HCT116 (cell line): Measurements from ENCODE around the gene TSC22D1. TPM values are rescaled to one million over a fixed set of nuclear protein-coding genes. Genes with fewer than 3 reads are reported as not detected.

Source experiments
- ATAC-seq: fragments of 200-7000 bp; cut with Tn5 transposase; 2 replicates; pipeline ENCODE4 v1.9.1; 2020; ENCODE audit warnings: mild to moderate bottlenecking, moderate library complexity
- BruUV-seq: library from RNA; stranded (reverse); fragments of 400-500 nt; replicated peaks from 2 replicates; lab custom pipeline; 2021; lab: Mats Ljungman, UMichigan
- CTCF ChIA-PET: fragments of 300-600 bp; sonication (Branson Sonifier 250); formaldehyde crosslinking; loops from one replicate; lab custom pipeline; 2021; ENCODE audit warnings: antibody characterized with exemption; lab: Charles Lee
- POLR2A ChIA-PET: fragments of 300-600, 350-600 bp; sonication (Branson Sonifier 250); formaldehyde crosslinking; loops from one replicate; lab custom pipeline; 2021; ENCODE audit warnings: antibody characterized with exemption; lab: Charles Lee
- RAD21 ChIA-PET, 2 experiments: fragments of 300-600 bp; sonication (Branson Sonifier 250); formaldehyde crosslinking; loops; one replicate each; lab custom pipeline; 2023; ENCODE audit warnings: low total read pairs in 2 of 2; ENCODE audit not compliant: uncharacterized antibody in 2 of 2, unreplicated experiment in 2 of 2, low non-redundant PET in 1 of 2; lab: Charles Lee
- DNase-seq: peaks from one replicate; pipeline ENCODE4 v3.0.0-alpha.2; 2010; ENCODE audit warnings: low read depth, low spot score
- H2AFZ ChIP-seq: fragments of 200-600 bp; shearing (Covaris generic), sonication (generic); 2 replicates; pipeline ENCODE4 v1.6.1; 2017; ENCODE audit warnings: low read depth, mixed run types, mixed read lengths, antibody characterized with exemption, low read length; ENCODE audit not compliant: poor library complexity, severe bottlenecking
- H3K27ac ChIP-seq: 2 replicates; pipeline ENCODE4 v1.5.1; 2012; ENCODE audit warnings: low read depth, low read length
- H3K27me3 ChIP-seq: fragments of 200-600 bp; sonication (generic); 2 replicates; pipeline ENCODE4 v1.6.1; 2016; ENCODE audit warnings: mixed run types, low read length, mixed read lengths; ENCODE audit not compliant: insufficient read depth
- H3K36me3 ChIP-seq, 2 experiments: fragments of 200-500 bp in 1 of 2; fragments of 200-600 bp in 1 of 2; sonication (Bioruptor generic) in 1 of 2; sonication (generic) in 1 of 2; 2 replicates each; pipeline versions ENCODE4 v1.5.1 to v1.6.1; 2014 to 2016; ENCODE audit warnings: low read length in 2 of 2, inconsistent platforms in 1 of 2, mixed read lengths in 1 of 2, mixed run types in 1 of 2; ENCODE audit not compliant: insufficient read depth in 2 of 2, control insufficient read depth in 1 of 2
- H3K4me1 ChIP-seq, 2 experiments: fragments of 200-600 bp in 1 of 2; sonication (generic) in 1 of 2; 2 replicates each; pipeline versions ENCODE4 v1.5.1 to v1.6.1; 2012 to 2017; ENCODE audit warnings: low read length in 2 of 2, inconsistent platforms in 1 of 2, mild to moderate bottlenecking in 1 of 2, mixed read lengths in 1 of 2, mixed run types in 1 of 2, moderate library complexity in 1 of 2; ENCODE audit not compliant: insufficient read depth in 2 of 2, control insufficient read depth in 1 of 2
- H3K4me2 ChIP-seq: fragments of 200-600 bp; sonication (generic); 2 replicates; pipeline ENCODE4 v1.6.1; 2017; ENCODE audit warnings: mixed run types, low read length, mixed read lengths
- H3K4me3 ChIP-seq, 2 experiments: fragments of 200-600 bp in 1 of 2; sonication (generic) in 1 of 2; replicated peaks in 1 of 2; 2 replicates each; pipeline ENCODE4 v1.5.1; 2011 to 2016; ENCODE audit warnings: low read length in 2 of 2, control low read depth in 1 of 2, low read depth in 1 of 2, mild to moderate bottlenecking in 1 of 2, mixed read lengths in 1 of 2, mixed run types in 1 of 2
- H3K79me2 ChIP-seq: fragments of 200-600 bp; sonication (generic); 2 replicates; pipeline ENCODE4 v1.6.1; 2017; ENCODE audit warnings: mild to moderate bottlenecking, mixed run types, low read length, moderate library complexity, mixed read lengths; ENCODE audit not compliant: insufficient read depth
- H3K9ac ChIP-seq: fragments of 200-600 bp; sonication (generic); 2 replicates; pipeline ENCODE4 v1.6.1; 2016; ENCODE audit warnings: low read length, mixed read lengths
- H3K9me2 ChIP-seq: fragments of 200-600 bp; sonication (generic), shearing (Covaris generic); 2 replicates; pipeline ENCODE4 v1.6.1; 2017; ENCODE audit warnings: mixed run types, mild to moderate bottlenecking, moderate library complexity; ENCODE audit not compliant: insufficient read depth
- H3K9me3 ChIP-seq, 2 experiments: fragments of 200-500 bp in 1 of 2; fragments of 200-600 bp in 1 of 2; sonication (Bioruptor generic) in 1 of 2; sonication (generic) in 1 of 2; 2 replicates each; pipeline ENCODE4 v1.6.1; 2014 to 2017; ENCODE audit warnings: low read length in 2 of 2, mixed read lengths in 2 of 2, inconsistent platforms in 1 of 2, low read depth in 1 of 2, mild to moderate bottlenecking in 1 of 2, mixed run types in 1 of 2, moderate library complexity in 1 of 2; ENCODE audit not compliant: control insufficient read depth in 1 of 2, insufficient read depth in 1 of 2
- H4K20me1 ChIP-seq: fragments of 200-600 bp; sonication (generic), shearing (Covaris generic); 2 replicates; pipeline ENCODE4 v1.6.1; 2017; ENCODE audit warnings: mixed run types, mild to moderate bottlenecking, moderate library complexity; ENCODE audit not compliant: insufficient read depth
- CBX3 ChIP-seq: IDR thresholded peaks from 2 replicates; pipeline ENCODE4 v1.6.1; 2012; ENCODE audit warnings: low read depth
- CEBPB ChIP-seq: IDR thresholded peaks from 2 replicates; pipeline ENCODE4 v1.6.1; 2012; ENCODE audit warnings: low read depth
- ELF1 ChIP-seq: IDR thresholded peaks from 2 replicates; pipeline ENCODE4 v1.6.1; 2012; ENCODE audit warnings: low read depth, borderline replicate concordance
- EZH2 ChIP-seq: fragments of 200-600 bp; sonication (generic); IDR thresholded peaks from 2 replicates; pipeline ENCODE4 v1.6.1; 2017; ENCODE audit warnings: antibody characterized with exemption, mixed run types
- EZH2phosphoT487 ChIP-seq: fragments of 200-600 bp; IDR thresholded peaks from 2 replicates; pipeline ENCODE4 v1.6.1; 2018; ENCODE audit warnings: antibody characterized with exemption, borderline replicate concordance
- JUND ChIP-seq: IDR thresholded peaks from 2 replicates; pipeline ENCODE4 v1.6.1; 2012
- POLR2A ChIP-seq: IDR thresholded peaks from 2 replicates; pipeline ENCODE4 v1.7.0; 2011; ENCODE audit warnings: borderline replicate concordance; ENCODE audit not compliant: insufficient read depth, insufficient read length; ENCODE audit errors: extremely low read depth
- REST ChIP-seq: IDR thresholded peaks from 2 replicates; pipeline ENCODE4 v1.6.1; 2012; ENCODE audit warnings: low read depth
- SP1 ChIP-seq: IDR thresholded peaks from 2 replicates; pipeline ENCODE4 v1.6.1; 2012; ENCODE audit warnings: low read depth
- TCF7L2 ChIP-seq: IDR thresholded peaks from 2 replicates; pipeline ENCODE4 v1.7.0; 2011; ENCODE audit warnings: borderline replicate concordance, inconsistent platforms; ENCODE audit not compliant: insufficient read depth, insufficient read length; ENCODE audit errors: extremely low read depth
- ZNF274 ChIP-seq: fragments of 200-500 bp; sonication (Bioruptor generic); IDR thresholded peaks from 2 replicates; pipeline ENCODE4 v1.6.1; 2014; ENCODE audit warnings: mild to moderate bottlenecking, low read depth, low read length, inconsistent platforms
- intact Hi-C: fragments of 100-400 bp; cut with micrococcal nuclease; formaldehyde crosslinking; loops from 2 replicates; pipeline ENCODE4 v1.10.0; 2022
- total RNA-seq: library from RNA; stranded (reverse); gene quantifications from one replicate; pipeline ENCODE4 v1.2.1, GENCODE V29; 2021; ENCODE audit not compliant: unreplicated experiment
- TF ChIP-seq, protein P1 (sequence below), 3 experiments: fragments of 200-600 bp in 1 of 3; sonication (generic) in 1 of 3; IDR thresholded peaks in 2 of 3; conservative IDR thresholded peaks in 1 of 3; 2 replicates each; pipeline ENCODE4 v1.5.1; 2012 to 2017; ENCODE audit warnings: low read depth in 2 of 3, low read length in 2 of 3, antibody characterized with exemption in 1 of 3, borderline replicate concordance in 1 of 3, control low read depth in 1 of 3, mild to moderate bottlenecking in 1 of 3, mixed read lengths in 1 of 3, mixed run types in 1 of 3, moderate library complexity in 1 of 3; ENCODE audit not compliant: insufficient read depth in 1 of 3

The TSC22D1 gene
- total RNA-seq, 1 experiment from 2014 or later = 268 TPM

DNA sequence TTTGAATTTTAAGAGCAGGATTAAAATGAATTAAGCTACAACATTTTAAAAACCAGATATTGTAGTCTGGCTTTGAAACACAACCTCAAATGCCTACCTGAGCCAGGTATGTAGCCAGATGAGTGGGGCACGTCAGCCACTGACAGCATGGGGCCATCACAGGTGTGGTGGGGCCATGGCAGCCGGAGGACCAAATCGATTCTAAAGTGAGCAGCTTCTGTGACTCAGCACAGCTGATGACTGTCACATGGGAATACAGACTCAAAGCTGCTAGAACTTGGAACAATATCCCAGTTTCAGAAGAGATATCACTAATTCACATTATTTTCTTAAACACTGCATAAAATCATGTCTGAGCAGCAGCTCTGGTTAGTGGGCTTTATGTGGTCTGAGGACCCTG is 149.7 kb downstream of the TSC22D1 start:
- Histone ChIP-seq H3K4me2 (no peak overlapping the region), H4K20me1 (no peaks in the 10 kb centered on the region), H3K27me3 (no peaks in the 10 kb centered on the region), H3K9me3 (no peaks in the 10 kb centered on the region), H2AFZ (no peak overlapping the region), H3K4me1 (peaks cover 5 to 7% of the 10 kb centered on the region in 2 experiments; a peak in 3 of 4 replicates), H3K9ac (no peak overlapping the region), H3K36me3 (no peaks in the 10 kb centered on the region), H3K79me2 (no peaks in the 10 kb centered on the region), H3K4me3 (no peak overlapping the region), H3K27ac (no peak overlapping the region), H3K9me2 (no peaks in the 10 kb centered on the region)
- no peak for TF ChIP-seq SP1
- no peak for TF ChIP-seq EZH2phosphoT487
- no peak for TF ChIP-seq ELF1
- TF ChIP-seq POLR2A = no peak
- no peak for TF ChIP-seq CEBPB
- TF ChIP-seq, protein P1, sequence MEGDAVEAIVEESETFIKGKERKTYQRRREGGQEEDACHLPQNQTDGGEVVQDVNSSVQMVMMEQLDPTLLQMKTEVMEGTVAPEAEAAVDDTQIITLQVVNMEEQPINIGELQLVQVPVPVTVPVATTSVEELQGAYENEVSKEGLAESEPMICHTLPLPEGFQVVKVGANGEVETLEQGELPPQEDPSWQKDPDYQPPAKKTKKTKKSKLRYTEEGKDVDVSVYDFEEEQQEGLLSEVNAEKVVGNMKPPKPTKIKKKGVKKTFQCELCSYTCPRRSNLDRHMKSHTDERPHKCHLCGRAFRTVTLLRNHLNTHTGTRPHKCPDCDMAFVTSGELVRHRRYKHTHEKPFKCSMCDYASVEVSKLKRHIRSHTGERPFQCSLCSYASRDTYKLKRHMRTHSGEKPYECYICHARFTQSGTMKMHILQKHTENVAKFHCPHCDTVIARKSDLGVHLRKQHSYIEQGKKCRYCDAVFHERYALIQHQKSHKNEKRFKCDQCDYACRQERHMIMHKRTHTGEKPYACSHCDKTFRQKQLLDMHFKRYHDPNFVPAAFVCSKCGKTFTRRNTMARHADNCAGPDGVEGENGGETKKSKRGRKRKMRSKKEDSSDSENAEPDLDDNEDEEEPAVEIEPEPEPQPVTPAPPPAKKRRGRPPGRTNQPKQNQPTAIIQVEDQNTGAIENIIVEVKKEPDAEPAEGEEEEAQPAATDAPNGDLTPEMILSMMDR (IDR thresholded peaks at IDR 0.05 in 2 of 3, conservative IDR thresholded peaks at IDR 0.05 in 1 of 3; ENCODE audit: borderline replicate concordance in 1 of 3, insufficient read depth in 1 of 3, low read depth in 2 of 3, low read length in 2 of 3) = no peak
- TF ChIP-seq CBX3 = no peak
- no peak for TF ChIP-seq JUND
- TF ChIP-seq REST = no peak
- TF ChIP-seq TCF7L2 = no peak
- TF ChIP-seq ZNF274 = no peak
- TF ChIP-seq EZH2 = no peak
- ChIA-PET POLR2A (interaction anchor here (5.6 kb wide), 1 partner anchor 9 kb away, joined by 28 read pairs; no protein-coding TSS in a partner anchor), RAD21 (no interaction called here), CTCF (no interaction called here)
- intact Hi-C loops = no loop called here
- DNase-seq = no peak
- no peak for ATAC-seq
- BruUV-seq = no TSS peak
